Myocyte (in vitro differentiated cells): ENCODE results near the gene WDR82. TPM values are rescaled to one million over a fixed set of nuclear protein-coding genes. Genes with fewer than 3 reads are reported as not detected.

Experiments used
- DNase-seq: peaks from one replicate; pipeline ENCODE4 v3.0.0-alpha.2; 2012; ENCODE audit warnings: low read depth
- polyA plus RNA-seq: library from polyadenylated mRNA; unstranded; fragments of >200 nt; gene quantifications from one replicate; pipeline ENCODE4 v1.2.1, GENCODE V29; 2012; ENCODE audit warnings: missing spikeins
- total RNA-seq: library from RNA; depleted of rRNA; stranded (reverse); fragments of >200 nt; gene quantifications from 2 replicates; pipeline ENCODE4 v1.2.3, GENCODE V29; 2014

The WDR82 gene
- 49.5 and 58.6 TPM in 2 replicates for total RNA-seq
- polyA plus RNA-seq: 62.2 TPM

GRCh38 chr3:52278510-52279069 is at the start of gene WDR82:
WDR82 (minus strand) TSS chr3:52278649; CDS start chr3:52278361, 288 bp downstream.
- DNase-seq: peak; percentile 93

GRCh38 chr3:52327486-52328290 is 49.2 kb upstream of the WDR82 start:
- DNase-seq: no peak

- no peak for DNase-seq
Measured at GRCh38 chr3:52326976-52327375, 48.5 kb upstream of the WDR82 start.

GRCh38 chr3:52325686-52326085 is 47.2 kb upstream of the WDR82 start:
- DNase-seq: no peak

- DNase-seq: no peak
Measured at GRCh38 chr3:52324676-52325075, 46.2 kb upstream of the WDR82 start.

GRCh38 chr3:52323526-52324295 is 45.3 kb upstream of the WDR82 start:
- no peak for DNase-seq

GRCh38 chr3:52322466-52322865 is 44.0 kb upstream of the WDR82 start:
- no peak for DNase-seq

GRCh38 chr3:52321481-52321880 is 43.0 kb upstream of the WDR82 start:
- DNase-seq: no peak

- no peak for DNase-seq
Measured at GRCh38 chr3:52319921-52320595, 41.6 kb upstream of the WDR82 start.

- DNase-seq: no peak
Measured at GRCh38 chr3:52318186-52318816, 39.9 kb upstream of the WDR82 start.

GRCh38 chr3:52317208-52318000 is 39.0 kb upstream of the WDR82 start:
- no peak for DNase-seq

- peak; percentile 67 for DNase-seq
Measured at GRCh38 chr3:52315977-52316764, 37.7 kb upstream of the WDR82 start, which contains the start of gene DNAH1. DNAH1 (plus strand) TSS chr3:52316319; CDS start chr3:52322443, 6,124 bp downstream.

GRCh38 chr3:52315006-52315405 is 36.6 kb upstream of the WDR82 start:
- no peak for DNase-seq

- DNase-seq: peak; percentile 67
Measured at GRCh38 chr3:52314489-52314888, 36.0 kb upstream of the WDR82 start.

- peak; percentile 52 for DNase-seq
Measured at GRCh38 chr3:52313774-52314188, 35.3 kb upstream of the WDR82 start.

GRCh38 chr3:52313188-52313773 is 34.8 kb upstream of the WDR82 start:
- DNase-seq: no peak

GRCh38 chr3:52311576-52312119 is 33.2 kb upstream of the WDR82 start:
- DNase-seq: no peak

GRCh38 chr3:52310861-52311575 is 32.6 kb upstream of the WDR82 start:
- no peak for DNase-seq
